GM23338 (cell line): Measurements from ENCODE around the gene MYOCOS. TPM values are rescaled to one million over a fixed set of nuclear protein-coding genes. Genes with fewer than 3 reads are reported as not detected.

Experiments used
- ATAC-seq: fragments of 200-7000 bp; cut with Tn5 transposase; 3 replicates; pipeline ENCODE4 v1.9.1; 2020
- DNase-seq: peaks from one replicate; pipeline ENCODE4 v3.0.0-alpha.2; 2015; ENCODE audit warnings: low spot score
- H2AFZ ChIP-seq: fragments of 200-600 bp; sonication (generic); 2 replicates; pipeline ENCODE4 v1.8.0; 2016; ENCODE audit warnings: antibody characterized with exemption, mild to moderate bottlenecking, moderate library complexity
- H3F3A ChIP-seq: fragments of 200-600 bp; sonication (generic); replicated peaks from 2 replicates; pipeline ENCODE4 v1.8.0; 2017; ENCODE audit warnings: antibody characterized with exemption, mixed run types, low read depth
- H3K27ac ChIP-seq: fragments of 200-600 bp; sonication (generic); 2 replicates; pipeline ENCODE4 v1.6.1; 2016; ENCODE audit warnings: low read depth
- H3K27me3 ChIP-seq: fragments of 200-600 bp; sonication (generic); 2 replicates; pipeline ENCODE4 v1.8.0; 2016; ENCODE audit warnings: mild to moderate bottlenecking, mixed run types, moderate library complexity; ENCODE audit not compliant: insufficient read depth
- H3K36me3 ChIP-seq: fragments of 200-600 bp; sonication (generic); 2 replicates; pipeline ENCODE4 v1.8.0; 2016; ENCODE audit warnings: mild to moderate bottlenecking; ENCODE audit not compliant: insufficient read depth
- H3K4me1 ChIP-seq: fragments of 200-600 bp; sonication (generic); 2 replicates; pipeline ENCODE4 v1.8.0; 2016; ENCODE audit warnings: mild to moderate bottlenecking, moderate library complexity; ENCODE audit not compliant: insufficient read depth
- H3K4me2 ChIP-seq: fragments of 200-600 bp; sonication (generic); 2 replicates; pipeline ENCODE4 v1.7.1; 2017; ENCODE audit warnings: mixed run types
- H3K4me3 ChIP-seq: fragments of 200-600 bp; sonication (generic); 2 replicates; pipeline ENCODE4 v1.6.1; 2016; ENCODE audit warnings: mixed run types
- H3K79me2 ChIP-seq: fragments of 200-600 bp; sonication (generic); replicated peaks from 2 replicates; pipeline ENCODE4 v1.8.0; 2017; ENCODE audit warnings: mild to moderate bottlenecking; ENCODE audit not compliant: insufficient read depth
- H3K9me2 ChIP-seq: fragments of 200-600 bp; sonication (generic); 2 replicates; pipeline ENCODE4 v1.8.0; 2017; ENCODE audit not compliant: insufficient read depth
- H4K20me1 ChIP-seq: fragments of 200-600 bp; sonication (generic); replicated peaks from 2 replicates; pipeline ENCODE4 v1.8.0; 2017; ENCODE audit warnings: mild to moderate bottlenecking; ENCODE audit not compliant: insufficient read depth
- H3K27ac Mint-ChIP-seq: 2 replicates; pipeline ENCODE4 v1.8.0; 2020; ENCODE audit warnings: inconsistent platforms, mild to moderate bottlenecking, moderate library complexity, mixed read lengths
- H3K27me3 Mint-ChIP-seq: 3 replicates; pipeline ENCODE4 v1.8.0; 2022; ENCODE audit warnings: low read depth, mild to moderate bottlenecking, moderate library complexity, mixed read lengths, inconsistent platforms; ENCODE audit not compliant: insufficient read depth, poor library complexity
- H3K36me3 Mint-ChIP-seq: 3 replicates; pipeline ENCODE4 v1.8.0; 2021; ENCODE audit warnings: low read depth, mild to moderate bottlenecking, inconsistent platforms, moderate library complexity, mixed read lengths
- H3K4me1 Mint-ChIP-seq: 3 replicates; pipeline ENCODE4 v1.8.0; 2020; ENCODE audit warnings: mild to moderate bottlenecking, inconsistent platforms, mixed read lengths
- H3K4me3 Mint-ChIP-seq: 3 replicates; pipeline ENCODE4 v1.8.0; 2021; ENCODE audit warnings: moderate library complexity, mild to moderate bottlenecking, inconsistent platforms, mixed read lengths
- H3K9me3 Mint-ChIP-seq: 3 replicates; pipeline ENCODE4 v1.8.0; 2020; ENCODE audit warnings: moderate library complexity, mild to moderate bottlenecking, inconsistent platforms, mixed read lengths
- CREB1 ChIP-seq: fragments of 250-450 bp; sonication (Bioruptor Pico); IDR thresholded peaks from 2 replicates; pipeline ENCODE4 v1.5.0; 2020; ENCODE audit warnings: low read depth, mild to moderate bottlenecking, moderate library complexity
- EZH2phosphoT487 ChIP-seq: fragments of 200-600 bp; sonication (generic); IDR thresholded peaks from one replicate; pipeline ENCODE4 v1.8.1; 2018; ENCODE audit warnings: antibody characterized with exemption; ENCODE audit not compliant: unreplicated experiment
- JUNB ChIP-seq: IDR thresholded peaks from one replicate; pipeline ENCODE4 v1.6.1; 2016; ENCODE audit warnings: antibody characterized with exemption; ENCODE audit not compliant: unreplicated experiment
- NANOG ChIP-seq: IDR thresholded peaks from 2 replicates; pipeline ENCODE4 v1.6.1; 2016; ENCODE audit warnings: antibody characterized with exemption, borderline replicate concordance
- POLR2AphosphoS5 ChIP-seq: IDR thresholded peaks from 2 replicates; pipeline ENCODE4 v1.6.1; 2016; ENCODE audit warnings: antibody characterized with exemption, low read depth
- STAT1 ChIP-seq: IDR thresholded peaks from one replicate; pipeline ENCODE4 v1.6.1; 2016; ENCODE audit warnings: antibody characterized with exemption; ENCODE audit not compliant: unreplicated experiment
- ZNF331 ChIP-seq: fragments of 250-450 bp; sonication (Bioruptor Pico); IDR thresholded peaks from 2 replicates; pipeline ENCODE4 v1.5.0; 2020; ENCODE audit warnings: low read depth, mild to moderate bottlenecking, moderate library complexity
- polyA plus RNA-seq: library from polyadenylated mRNA; unstranded; fragments of >200 nt; fragmentation: Nextera tagmentation; extraction: Ambion mirVana; gene quantifications from 2 replicates; pipeline ENCODE4 v1.2.1, GENCODE V29; 2016
- total RNA-seq: library from RNA; depleted of rRNA; stranded (reverse); fragments of >200 nt; shearing (Covaris generic); gene quantifications from 2 replicates; pipeline ENCODE4 v1.2.3, GENCODE V29; 2014
- TF ChIP-seq, protein P1 (sequence below), 2 experiments: fragments of 200-600 bp in 1 of 2; sonication (generic) in 1 of 2; conservative IDR thresholded peaks; 2 replicates each; pipeline versions ENCODE4 v1.5.1 to v1.6.1; 2016 to 2017; ENCODE audit warnings: antibody characterized with exemption in 2 of 2, low read depth in 2 of 2, mild to moderate bottlenecking in 2 of 2, moderate library complexity in 1 of 2
- TF ChIP-seq, protein P2 (sequence below): IDR thresholded peaks from one replicate; pipeline ENCODE4 v1.6.1; 2018; ENCODE audit warnings: antibody characterized with exemption; ENCODE audit not compliant: unreplicated experiment
- TF ChIP-seq, protein P3 (sequence below): IDR thresholded peaks from 2 replicates; pipeline ENCODE4 v1.6.1; 2016; ENCODE audit warnings: antibody characterized with exemption

The MYOCOS gene
- total and polyA plus RNA-seq, 2 experiments from 2014 or later, result not detected

DNA sequence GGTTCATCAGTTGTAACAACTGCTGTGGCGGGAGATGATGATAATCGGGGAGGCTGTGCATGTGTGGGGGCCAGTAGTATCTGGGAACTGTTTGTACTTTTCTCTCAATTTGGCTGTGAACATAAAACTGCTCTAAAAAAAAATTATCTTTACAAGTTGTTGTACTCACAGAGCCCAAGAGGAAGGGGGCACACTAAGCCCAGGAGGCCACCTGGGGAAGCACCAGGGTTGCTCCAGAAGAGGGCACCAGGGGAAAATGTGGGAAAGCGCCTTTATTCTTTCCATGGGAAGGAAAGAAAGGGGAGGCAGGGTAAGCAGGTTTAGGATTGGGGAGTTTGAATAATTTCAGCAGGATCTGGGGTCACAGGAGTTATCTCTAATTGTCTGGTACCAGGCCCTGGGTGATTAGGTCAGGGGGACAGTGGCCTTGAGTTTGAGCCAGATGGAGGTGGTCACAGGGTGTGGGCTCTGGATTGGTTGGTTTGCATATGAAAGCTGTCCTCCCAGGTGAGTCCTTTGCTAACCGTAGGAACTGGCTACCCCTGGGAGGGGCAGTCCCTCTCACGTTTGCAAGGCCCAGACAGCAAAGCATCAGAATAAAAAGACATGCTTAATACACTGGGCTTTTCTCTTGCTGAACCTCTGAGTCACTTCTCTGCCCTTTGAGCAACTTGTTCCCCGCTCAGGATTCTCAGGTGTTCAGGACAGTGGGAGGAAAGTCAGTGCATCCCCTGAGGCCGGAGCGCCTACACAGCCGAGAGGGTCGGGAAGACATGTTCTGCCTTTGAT is 19.2 kb downstream of the MYOCOS start:
- peak overlapping the region; percentile 93 for H3K27ac Mint-ChIP-seq

DNA sequence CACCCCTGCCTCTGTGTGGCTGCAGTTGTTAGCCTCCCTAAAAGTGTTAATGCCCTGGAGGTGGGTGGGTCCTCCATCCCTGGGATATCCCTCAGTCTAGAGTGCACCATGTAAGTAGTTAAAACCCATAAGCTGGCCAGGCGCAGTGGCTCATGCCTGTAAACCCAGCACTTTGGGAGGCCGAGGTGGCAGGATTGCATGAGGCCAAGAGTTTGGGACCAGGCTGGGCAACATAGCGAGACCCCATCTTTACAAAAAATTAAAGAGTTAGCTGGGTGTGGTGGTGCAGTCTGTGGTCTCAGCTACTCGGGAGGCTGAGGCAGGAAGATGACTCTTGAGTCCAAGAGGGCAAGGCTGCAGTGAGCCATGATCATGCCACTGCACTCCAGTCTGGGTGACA is 20.2 kb downstream of the MYOCOS start:
- H3K9me3 Mint-ChIP-seq, result no peaks in the 10 kb centered on the region
- H3K27me3 Mint-ChIP-seq, result peaks cover 3% of the 10 kb centered on the region
- Histone ChIP-seq H3K4me3 (no peak overlapping the region; the same call in 1 of the 2 replicates), H3K4me1 (peaks cover 21% of the 10 kb centered on the region), H2AFZ (peak overlapping the region; percentile 75), H3K4me2 (peak overlapping the region; percentile 65; the same call in 1 of the 2 replicates), H3K27ac (peak overlapping the region; percentile 84), H3K79me2 (no peaks in the 10 kb centered on the region), H4K20me1 (no peaks in the 10 kb centered on the region), H3K36me3 (no peaks in the 10 kb centered on the region), H3K9me2 (no peaks in the 10 kb centered on the region), H3F3A (no peaks in the 10 kb centered on the region), H3K27me3 (no peaks in the 10 kb centered on the region)
- H3K27ac Mint-ChIP-seq, result peak overlapping the region; percentile 93; the same call in 1 of the 2 replicates
- H3K36me3 Mint-ChIP-seq, result no peaks in the 10 kb centered on the region
- DNase-seq (no peak), ATAC-seq (no peak)
- peaks cover 17% of the 10 kb centered on the region for H3K4me1 Mint-ChIP-seq
- H3K4me3 Mint-ChIP-seq, result no peak overlapping the region
- TF ChIP-seq STAT1, result no peak
- TF ChIP-seq NANOG, result no peak
- TF ChIP-seq, protein P1, sequence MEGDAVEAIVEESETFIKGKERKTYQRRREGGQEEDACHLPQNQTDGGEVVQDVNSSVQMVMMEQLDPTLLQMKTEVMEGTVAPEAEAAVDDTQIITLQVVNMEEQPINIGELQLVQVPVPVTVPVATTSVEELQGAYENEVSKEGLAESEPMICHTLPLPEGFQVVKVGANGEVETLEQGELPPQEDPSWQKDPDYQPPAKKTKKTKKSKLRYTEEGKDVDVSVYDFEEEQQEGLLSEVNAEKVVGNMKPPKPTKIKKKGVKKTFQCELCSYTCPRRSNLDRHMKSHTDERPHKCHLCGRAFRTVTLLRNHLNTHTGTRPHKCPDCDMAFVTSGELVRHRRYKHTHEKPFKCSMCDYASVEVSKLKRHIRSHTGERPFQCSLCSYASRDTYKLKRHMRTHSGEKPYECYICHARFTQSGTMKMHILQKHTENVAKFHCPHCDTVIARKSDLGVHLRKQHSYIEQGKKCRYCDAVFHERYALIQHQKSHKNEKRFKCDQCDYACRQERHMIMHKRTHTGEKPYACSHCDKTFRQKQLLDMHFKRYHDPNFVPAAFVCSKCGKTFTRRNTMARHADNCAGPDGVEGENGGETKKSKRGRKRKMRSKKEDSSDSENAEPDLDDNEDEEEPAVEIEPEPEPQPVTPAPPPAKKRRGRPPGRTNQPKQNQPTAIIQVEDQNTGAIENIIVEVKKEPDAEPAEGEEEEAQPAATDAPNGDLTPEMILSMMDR (conservative IDR thresholded peaks at IDR 0.05; ENCODE audit: low read depth in 2 of 2), result no peak
- TF ChIP-seq, protein P2, sequence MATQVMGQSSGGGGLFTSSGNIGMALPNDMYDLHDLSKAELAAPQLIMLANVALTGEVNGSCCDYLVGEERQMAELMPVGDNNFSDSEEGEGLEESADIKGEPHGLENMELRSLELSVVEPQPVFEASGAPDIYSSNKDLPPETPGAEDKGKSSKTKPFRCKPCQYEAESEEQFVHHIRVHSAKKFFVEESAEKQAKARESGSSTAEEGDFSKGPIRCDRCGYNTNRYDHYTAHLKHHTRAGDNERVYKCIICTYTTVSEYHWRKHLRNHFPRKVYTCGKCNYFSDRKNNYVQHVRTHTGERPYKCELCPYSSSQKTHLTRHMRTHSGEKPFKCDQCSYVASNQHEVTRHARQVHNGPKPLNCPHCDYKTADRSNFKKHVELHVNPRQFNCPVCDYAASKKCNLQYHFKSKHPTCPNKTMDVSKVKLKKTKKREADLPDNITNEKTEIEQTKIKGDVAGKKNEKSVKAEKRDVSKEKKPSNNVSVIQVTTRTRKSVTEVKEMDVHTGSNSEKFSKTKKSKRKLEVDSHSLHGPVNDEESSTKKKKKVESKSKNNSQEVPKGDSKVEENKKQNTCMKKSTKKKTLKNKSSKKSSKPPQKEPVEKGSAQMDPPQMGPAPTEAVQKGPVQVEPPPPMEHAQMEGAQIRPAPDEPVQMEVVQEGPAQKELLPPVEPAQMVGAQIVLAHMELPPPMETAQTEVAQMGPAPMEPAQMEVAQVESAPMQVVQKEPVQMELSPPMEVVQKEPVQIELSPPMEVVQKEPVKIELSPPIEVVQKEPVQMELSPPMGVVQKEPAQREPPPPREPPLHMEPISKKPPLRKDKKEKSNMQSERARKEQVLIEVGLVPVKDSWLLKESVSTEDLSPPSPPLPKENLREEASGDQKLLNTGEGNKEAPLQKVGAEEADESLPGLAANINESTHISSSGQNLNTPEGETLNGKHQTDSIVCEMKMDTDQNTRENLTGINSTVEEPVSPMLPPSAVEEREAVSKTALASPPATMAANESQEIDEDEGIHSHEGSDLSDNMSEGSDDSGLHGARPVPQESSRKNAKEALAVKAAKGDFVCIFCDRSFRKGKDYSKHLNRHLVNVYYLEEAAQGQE, result no peak
- no peak for TF ChIP-seq POLR2AphosphoS5
- TF ChIP-seq ZNF331 (CRISPR knock-in tag), result no peak
- no peak for TF ChIP-seq EZH2phosphoT487
- no peak for TF ChIP-seq JUNB
- no peak for TF ChIP-seq CREB1 (CRISPR knock-in tag)
- TF ChIP-seq, protein P3, sequence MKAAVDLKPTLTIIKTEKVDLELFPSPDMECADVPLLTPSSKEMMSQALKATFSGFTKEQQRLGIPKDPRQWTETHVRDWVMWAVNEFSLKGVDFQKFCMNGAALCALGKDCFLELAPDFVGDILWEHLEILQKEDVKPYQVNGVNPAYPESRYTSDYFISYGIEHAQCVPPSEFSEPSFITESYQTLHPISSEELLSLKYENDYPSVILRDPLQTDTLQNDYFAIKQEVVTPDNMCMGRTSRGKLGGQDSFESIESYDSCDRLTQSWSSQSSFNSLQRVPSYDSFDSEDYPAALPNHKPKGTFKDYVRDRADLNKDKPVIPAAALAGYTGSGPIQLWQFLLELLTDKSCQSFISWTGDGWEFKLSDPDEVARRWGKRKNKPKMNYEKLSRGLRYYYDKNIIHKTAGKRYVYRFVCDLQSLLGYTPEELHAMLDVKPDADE, result no peak

More for the DNA sequence above, 19.2 kb downstream of the MYOCOS start:
- Histone ChIP-seq H3K4me2 (peak overlapping the region; percentile 65), H3K79me2 (no peaks in the 10 kb centered on the region), H4K20me1 (no peaks in the 10 kb centered on the region), H3K4me3 (peak overlapping the region; percentile 32; the same call in 1 of the 2 replicates), H3F3A (no peaks in the 10 kb centered on the region), H3K27ac (peak overlapping the region; percentile 84), H3K27me3 (no peaks in the 10 kb centered on the region), H3K36me3 (no peaks in the 10 kb centered on the region), H3K4me1 (peaks cover 21% of the 10 kb centered on the region), H3K9me2 (no peaks in the 10 kb centered on the region), H2AFZ (peak overlapping the region; percentile 75)
- peaks cover 3% of the 10 kb centered on the region for H3K27me3 Mint-ChIP-seq
- H3K9me3 Mint-ChIP-seq, result no peaks in the 10 kb centered on the region
- H3K4me3 Mint-ChIP-seq, result peak overlapping the region; percentile 32; the same call in 2 of the 3 replicates
- DNase-seq (peak; percentile 67), ATAC-seq (peak; percentile 85)
- peaks cover 17% of the 10 kb centered on the region for H3K4me1 Mint-ChIP-seq
- TF ChIP-seq JUNB, result no peak
- TF ChIP-seq, protein P1 (conservative IDR thresholded peaks at IDR 0.05; ENCODE audit: low read depth in 2 of 2), result peak; percentile 45 to 50
- no peaks in the 10 kb centered on the region for H3K36me3 Mint-ChIP-seq
